Astrocyte (in vitro differentiated cells and primary cell): Measurements from ENCODE around the gene VGLL4. TPM values are rescaled to one million over a fixed set of nuclear protein-coding genes. Genes with fewer than 3 reads are reported as not detected.

Experiments used
- DNase-seq: peaks from one replicate; pipeline ENCODE4 v3.0.0-alpha.2; 2010; ENCODE audit warnings: low read depth
- FAIRE-seq: peaks from 2 replicates; lab custom pipeline; 2011; peaks lifted over from hg19 to GRCh38; lab: Jason Lieb, UNC
- H2AFZ ChIP-seq: 2 replicates; pipeline ENCODE4 v1.6.0; 2012; ENCODE audit warnings: low read depth, low read length, inconsistent platforms
- H3K27ac ChIP-seq: 2 replicates; pipeline ENCODE4 v1.5.1; 2011; ENCODE audit warnings: low read depth, low read length, inconsistent platforms
- H3K27me3 ChIP-seq: 2 replicates; pipeline ENCODE4 v1.6.0; 2011; ENCODE audit warnings: low read length, inconsistent platforms; ENCODE audit not compliant: insufficient read depth
- H3K36me3 ChIP-seq: 2 replicates; pipeline ENCODE4 v1.5.1; 2011; ENCODE audit warnings: low read length, inconsistent platforms; ENCODE audit not compliant: insufficient read depth
- H3K4me1 ChIP-seq: 2 replicates; pipeline ENCODE4 v1.5.1; 2011; ENCODE audit warnings: low read length, inconsistent platforms; ENCODE audit not compliant: insufficient read depth
- H3K4me2 ChIP-seq: 2 replicates; pipeline ENCODE4 v1.6.0; 2012; ENCODE audit warnings: low read length, inconsistent platforms
- H3K4me3 ChIP-seq: 2 replicates; pipeline ENCODE4 v1.5.1; 2011; ENCODE audit warnings: low read depth, mild to moderate bottlenecking, low read length, inconsistent platforms; ENCODE audit not compliant: insufficient read depth
- H3K79me2 ChIP-seq: 2 replicates; pipeline ENCODE4 v1.6.0; 2012; ENCODE audit warnings: mild to moderate bottlenecking, low read length, inconsistent platforms; ENCODE audit not compliant: insufficient read depth
- H3K9ac ChIP-seq: 2 replicates; pipeline ENCODE4 v1.6.0; 2012; ENCODE audit warnings: mild to moderate bottlenecking, low read length, inconsistent platforms
- H3K9me3 ChIP-seq: 2 replicates; pipeline ENCODE4 v1.5.1; 2012; ENCODE audit warnings: low read depth, mild to moderate bottlenecking, low read length, inconsistent platforms; ENCODE audit not compliant: insufficient read depth
- H4K20me1 ChIP-seq: 2 replicates; pipeline ENCODE4 v1.6.0; 2012; ENCODE audit warnings: low read length, inconsistent platforms; ENCODE audit not compliant: insufficient read depth
- H3K27ac Mint-ChIP-seq: one replicate; pipeline ENCODE4 v1.8.0; 2021; ENCODE audit warnings: mild to moderate bottlenecking, mixed read lengths; ENCODE audit not compliant: unreplicated experiment
- H3K27me3 Mint-ChIP-seq: one replicate; pipeline ENCODE4 v1.8.0; 2021; ENCODE audit warnings: low read depth, mixed read lengths; ENCODE audit not compliant: unreplicated experiment
- H3K36me3 Mint-ChIP-seq: one replicate; pipeline ENCODE4 v1.8.0; 2021; ENCODE audit warnings: low read depth, mixed read lengths; ENCODE audit not compliant: unreplicated experiment
- H3K4me1 Mint-ChIP-seq: one replicate; pipeline ENCODE4 v1.8.0; 2021; ENCODE audit warnings: low read depth, mixed read lengths; ENCODE audit not compliant: unreplicated experiment
- H3K4me3 Mint-ChIP-seq: one replicate; pipeline ENCODE4 v1.8.0; 2021; ENCODE audit warnings: mild to moderate bottlenecking, moderate library complexity, mixed read lengths; ENCODE audit not compliant: unreplicated experiment
- H3K9me3 Mint-ChIP-seq: one replicate; pipeline ENCODE4 v1.8.0; 2021; ENCODE audit warnings: mild to moderate bottlenecking, mixed read lengths; ENCODE audit not compliant: unreplicated experiment
- CTCF ChIP-seq: IDR thresholded peaks from 2 replicates; pipeline ENCODE4 v1.5.1; 2011; ENCODE audit warnings: low read depth, mild to moderate bottlenecking, inconsistent platforms, low read length, moderate library complexity; ENCODE audit not compliant: insufficient read depth
- EZH2 ChIP-seq: IDR thresholded peaks from 2 replicates; pipeline ENCODE4 v1.6.1; 2012; ENCODE audit warnings: mild to moderate bottlenecking, low read length, inconsistent platforms; ENCODE audit not compliant: insufficient read depth
- total RNA-seq: library from RNA; stranded (reverse); gene quantifications from 2 replicates; pipeline ENCODE4 v1.2.1, GENCODE V29; 2021

VGLL4 gene
- total RNA-seq, 1 donor from 2014 or later: 70.3 TPM

- Histone ChIP-seq H3K27ac (no peak overlapping the region), H3K27me3 (no peaks in the 10 kb centered on the region), H2AFZ (no peak overlapping the region), H3K9ac (peak overlapping the region; percentile 11), H4K20me1 (peaks cover 82% of the 10 kb centered on the region), H3K4me2 (peak overlapping the region; percentile 1), H3K4me3 (no peak overlapping the region), H3K79me2 (peaks cover 87% of the 10 kb centered on the region), H3K36me3 (peaks cover 22% of the 10 kb centered on the region), H3K9me3 (no peaks in the 10 kb centered on the region), H3K4me1 (peaks cover 49% of the 10 kb centered on the region)
- H3K4me3 Mint-ChIP-seq: no peak overlapping the region
- peaks cover 48% of the 10 kb centered on the region for H3K4me1 Mint-ChIP-seq
- H3K27me3 Mint-ChIP-seq: no peaks in the 10 kb centered on the region
- H3K9me3 Mint-ChIP-seq: no peaks in the 10 kb centered on the region
- peaks cover 19% of the 10 kb centered on the region for H3K36me3 Mint-ChIP-seq
- TF ChIP-seq CTCF: no peak
- no peak for TF ChIP-seq EZH2
- no peak overlapping the region for H3K27ac Mint-ChIP-seq
- peak; percentile 50 for DNase-seq
- FAIRE-seq: no peak
These were observed 83.0 kb downstream of the VGLL4 start for GRCh38 chr3:11560746-11561145.

- FAIRE-seq (no peak), DNase-seq (no peak)
- Histone ChIP-seq H3K4me3 (no peak overlapping the region), H3K4me2 (peak overlapping the region; percentile 1), H3K79me2 (peaks cover 87% of the 10 kb centered on the region), H3K9me3 (no peaks in the 10 kb centered on the region), H3K4me1 (peaks cover 49% of the 10 kb centered on the region), H3K27me3 (no peaks in the 10 kb centered on the region), H3K9ac (peak overlapping the region; percentile 11), H3K27ac (no peak overlapping the region), H2AFZ (no peak overlapping the region), H3K36me3 (peaks cover 19% of the 10 kb centered on the region), H4K20me1 (peaks cover 79% of the 10 kb centered on the region)
- H3K27ac Mint-ChIP-seq: peak overlapping the region; percentile 66
- no peak overlapping the region for H3K4me3 Mint-ChIP-seq
- TF ChIP-seq CTCF: no peak
- no peak for TF ChIP-seq EZH2
- no peaks in the 10 kb centered on the region for H3K9me3 Mint-ChIP-seq
- H3K27me3 Mint-ChIP-seq: no peaks in the 10 kb centered on the region
- H3K4me1 Mint-ChIP-seq: peaks cover 50% of the 10 kb centered on the region
- H3K36me3 Mint-ChIP-seq: peaks cover 17% of the 10 kb centered on the region
These were observed 83.7 kb downstream of the VGLL4 start for GRCh38 chr3:11559816-11560633.
